Retinal pigment epithelial cell (primary cell): Measurements from ENCODE around the gene RNASET2.
"Not testable (repeated sequence)": the region's sequence is repeated elsewhere in the genome, so short reads cannot be mapped to it uniquely, and the experiment has no call there.

Experiments
- DNase-seq: peaks from one replicate; pipeline ENCODE4 v3.0.0-alpha.2; 2010; ENCODE audit warnings: low read depth
- H3K4me3 ChIP-seq: 2 replicates; pipeline ENCODE4 v1.5.1; 2011; ENCODE audit warnings: mild to moderate bottlenecking, low read length, control low read depth, moderate library complexity
- TF ChIP-seq, protein P1 (sequence below): conservative IDR thresholded peaks from 2 replicates; pipeline ENCODE4 v1.5.1; 2011; ENCODE audit warnings: low read depth, low read length, control low read depth, inconsistent platforms

Gene RNASET2

DNA sequence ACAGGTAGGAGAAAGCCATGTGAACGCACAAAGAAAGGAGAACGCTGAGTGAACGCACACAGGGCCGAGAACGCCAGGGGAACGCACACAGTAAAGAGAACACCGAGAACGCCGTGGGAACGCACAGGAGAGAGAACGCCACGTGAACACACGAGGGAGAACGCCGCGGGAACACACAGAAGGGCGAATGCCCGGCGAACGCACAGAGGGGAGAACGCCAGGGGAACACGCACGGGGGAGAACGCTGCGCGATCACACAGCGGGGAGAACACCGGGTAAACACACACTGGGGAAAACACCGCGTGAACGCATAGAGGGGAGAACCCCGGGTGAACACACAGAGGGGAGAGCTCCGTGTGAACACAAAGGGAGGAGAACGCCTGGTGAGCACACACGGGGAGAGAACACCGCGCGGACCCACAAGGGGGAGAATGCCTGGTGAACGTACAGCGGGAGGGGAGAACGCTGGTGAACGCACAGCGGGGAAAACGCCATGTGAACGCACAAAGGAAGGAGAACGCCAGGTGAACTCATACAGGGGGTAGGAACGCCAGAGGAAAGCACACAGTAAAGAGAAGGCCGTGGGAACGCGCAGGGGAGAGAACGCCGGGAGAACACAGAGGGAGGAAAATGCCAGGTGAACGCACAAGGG, 55.3 kb downstream of the RNASET2 start:
- H3K4me3 ChIP-seq, result no peak overlapping the region
- no peak for DNase-seq
- TF ChIP-seq, protein P1, sequence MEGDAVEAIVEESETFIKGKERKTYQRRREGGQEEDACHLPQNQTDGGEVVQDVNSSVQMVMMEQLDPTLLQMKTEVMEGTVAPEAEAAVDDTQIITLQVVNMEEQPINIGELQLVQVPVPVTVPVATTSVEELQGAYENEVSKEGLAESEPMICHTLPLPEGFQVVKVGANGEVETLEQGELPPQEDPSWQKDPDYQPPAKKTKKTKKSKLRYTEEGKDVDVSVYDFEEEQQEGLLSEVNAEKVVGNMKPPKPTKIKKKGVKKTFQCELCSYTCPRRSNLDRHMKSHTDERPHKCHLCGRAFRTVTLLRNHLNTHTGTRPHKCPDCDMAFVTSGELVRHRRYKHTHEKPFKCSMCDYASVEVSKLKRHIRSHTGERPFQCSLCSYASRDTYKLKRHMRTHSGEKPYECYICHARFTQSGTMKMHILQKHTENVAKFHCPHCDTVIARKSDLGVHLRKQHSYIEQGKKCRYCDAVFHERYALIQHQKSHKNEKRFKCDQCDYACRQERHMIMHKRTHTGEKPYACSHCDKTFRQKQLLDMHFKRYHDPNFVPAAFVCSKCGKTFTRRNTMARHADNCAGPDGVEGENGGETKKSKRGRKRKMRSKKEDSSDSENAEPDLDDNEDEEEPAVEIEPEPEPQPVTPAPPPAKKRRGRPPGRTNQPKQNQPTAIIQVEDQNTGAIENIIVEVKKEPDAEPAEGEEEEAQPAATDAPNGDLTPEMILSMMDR, result no peak

DNA sequence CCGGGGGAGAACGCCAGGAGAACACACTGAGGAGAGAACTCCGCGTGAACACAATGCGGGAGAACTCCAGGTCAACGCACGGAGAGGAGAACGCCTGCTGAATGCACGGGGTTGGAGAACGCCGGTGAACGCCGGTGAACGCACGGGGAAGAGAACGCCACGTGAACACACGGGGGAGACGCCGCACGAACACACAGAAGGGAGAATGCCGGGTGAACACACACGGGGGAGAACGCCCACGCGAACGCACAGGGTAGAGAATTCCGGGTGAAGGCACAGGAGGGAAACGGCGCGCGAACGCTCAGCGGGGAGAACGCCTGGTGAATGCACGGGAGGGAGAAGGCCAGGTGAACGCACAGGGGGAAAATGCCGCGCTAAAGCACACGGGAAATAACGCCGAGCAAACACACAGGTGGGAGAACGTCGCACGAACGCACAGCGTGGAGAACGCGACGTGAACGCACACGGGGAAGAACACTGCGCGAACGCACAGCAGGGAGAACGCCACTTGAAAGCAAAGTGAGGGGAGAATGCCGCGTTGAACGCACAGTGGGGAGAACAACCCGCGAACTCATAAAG, 56.1 kb downstream of the RNASET2 start:
- TF ChIP-seq, protein P1, result no peak
- DNase-seq, result no peak
- H3K4me3 ChIP-seq, result no peak overlapping the region

DNA sequence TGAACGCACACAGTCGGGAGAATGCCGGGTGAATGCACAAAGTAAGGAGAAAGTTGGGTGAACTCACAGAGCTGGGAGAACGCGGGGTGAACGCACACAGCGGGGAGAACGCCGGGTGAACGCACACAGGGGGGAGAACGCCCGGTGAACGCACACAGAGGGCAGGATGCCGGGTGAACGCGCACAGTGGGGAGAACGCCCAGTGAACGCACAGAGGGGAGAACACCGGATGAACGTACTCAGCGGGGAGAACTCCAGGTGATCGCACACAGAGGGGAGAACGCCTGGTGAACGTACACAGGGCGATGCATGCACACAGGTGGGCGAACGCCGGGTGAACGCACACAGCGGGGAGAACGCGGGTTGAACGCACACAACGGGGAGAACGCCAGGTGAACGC, 57.4 kb downstream of the RNASET2 start:
- no peak for DNase-seq
- TF ChIP-seq, protein P1, result no peak
- H3K4me3 ChIP-seq, result no peak overlapping the region

DNA sequence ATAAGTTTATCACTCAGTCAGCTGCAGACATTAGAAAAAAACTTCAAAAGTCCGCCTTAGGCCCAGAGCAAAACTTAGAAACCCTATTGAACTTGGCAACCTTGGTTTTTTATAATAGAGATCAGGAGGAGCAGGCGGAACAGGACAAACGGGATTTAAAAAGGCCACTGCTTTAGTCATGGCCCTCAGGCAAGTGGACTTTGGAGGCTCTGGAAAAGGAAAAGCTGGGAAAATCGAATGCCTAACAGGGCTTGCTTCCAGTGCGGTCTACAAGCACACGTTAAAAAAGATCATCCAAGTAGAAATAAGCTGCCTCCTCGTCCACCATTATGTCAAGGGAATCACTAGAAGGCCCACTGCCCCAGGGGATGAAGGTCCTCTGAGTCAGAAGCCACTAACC, 61.7 kb downstream of the RNASET2 start:
- not testable (repeated sequence) for H3K4me3 ChIP-seq, DNase-seq

DNA sequence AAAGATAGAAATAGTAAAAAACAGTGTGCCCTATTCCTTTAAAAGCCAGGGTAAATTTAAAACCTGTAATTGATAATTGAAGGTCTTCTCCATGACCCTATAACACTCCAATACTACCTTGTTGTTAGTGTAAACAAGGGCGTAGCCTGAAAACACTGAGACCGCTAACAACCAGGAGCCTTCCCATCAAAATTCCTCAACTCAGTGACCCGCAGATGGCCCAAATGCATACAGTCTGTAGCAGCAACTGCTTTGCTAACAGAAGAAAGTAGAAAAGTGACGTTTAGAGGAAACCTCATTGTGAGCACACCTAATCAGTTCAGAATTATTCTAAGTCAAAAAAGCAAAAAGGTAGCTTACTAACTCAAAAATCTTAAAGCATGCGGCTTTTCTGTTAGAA, 63.9 kb downstream of the RNASET2 start:
- not testable (repeated sequence) for H3K4me3 ChIP-seq, DNase-seq

DNA sequence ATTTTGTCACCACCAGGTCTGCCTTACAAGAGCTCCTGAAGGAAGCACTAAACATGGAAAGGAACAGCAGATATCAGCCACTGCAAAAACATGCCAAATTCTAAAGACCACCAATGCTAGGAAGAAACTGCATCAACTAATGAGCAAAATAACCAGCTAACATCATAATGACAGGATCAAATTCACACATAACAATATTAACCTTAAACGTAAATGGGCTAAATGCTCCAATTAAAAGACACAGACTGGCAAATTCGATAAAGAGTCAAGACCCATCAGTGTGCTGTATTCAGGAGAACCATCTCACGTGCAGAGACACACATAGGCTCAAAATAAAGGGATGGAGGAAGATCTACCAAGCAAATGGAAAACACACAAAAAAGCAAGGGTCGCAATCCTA, 69.6 kb downstream of the RNASET2 start:
- H3K4me3 ChIP-seq, DNase-seq: not testable (repeated sequence)

DNA sequence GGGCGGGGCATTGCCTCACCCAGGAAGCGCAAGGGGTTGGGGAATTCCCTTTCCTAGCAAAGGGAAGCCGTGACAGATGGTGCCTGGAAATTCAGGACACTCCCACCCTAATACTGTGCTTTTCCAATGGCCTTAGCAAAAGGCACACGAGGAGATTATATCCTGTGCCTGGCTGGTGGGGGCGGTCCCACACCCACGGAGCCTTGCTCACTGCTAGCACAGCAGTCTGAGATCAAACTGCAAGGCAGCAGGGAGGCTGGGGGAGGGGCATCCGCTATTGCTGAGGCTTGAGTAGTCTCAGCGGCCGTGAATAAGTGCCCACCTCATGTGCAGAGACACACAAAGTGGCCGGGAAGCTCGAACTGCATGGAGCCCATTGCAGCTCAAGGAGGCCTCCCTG, 71.4 kb downstream of the RNASET2 start:
- not testable (repeated sequence) for H3K4me3 ChIP-seq, DNase-seq

DNA sequence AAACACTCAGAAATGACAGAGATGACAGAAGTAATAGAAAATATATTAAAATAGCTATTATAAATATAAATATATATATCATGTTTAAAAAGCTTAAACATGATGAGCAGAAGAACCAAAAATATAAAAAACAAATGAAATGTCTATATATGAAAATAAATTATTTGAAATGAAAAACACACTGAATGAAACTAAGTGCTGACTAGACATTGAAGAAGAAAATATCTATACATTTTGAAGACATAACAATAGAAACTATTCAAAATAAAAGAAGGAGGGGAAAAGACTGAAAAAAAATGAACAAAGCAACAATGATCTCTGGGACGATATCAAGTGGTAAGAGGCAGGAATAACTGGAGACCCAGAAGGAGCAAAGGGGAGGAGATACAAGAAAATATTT, 76.8 kb downstream of the RNASET2 start:
- TF ChIP-seq, protein P1, result no peak

More for the DNA sequence above, 76.8 kb downstream of the RNASET2 start:
- no peak overlapping the region for H3K4me3 ChIP-seq
- DNase-seq, result no peak
